NT2/D1 (cell line): ENCODE data around the gene BRICD5.

Experiments used
- DNase-seq: peaks from one replicate; pipeline ENCODE4 v3.0.0-alpha.2; 2011; ENCODE audit warnings: low read depth, low spot score
- H3K27me3 ChIP-seq: 2 replicates; pipeline ENCODE4 v1.6.0; 2011; ENCODE audit warnings: mild to moderate bottlenecking; ENCODE audit not compliant: insufficient read length, insufficient read depth
- H3K36me3 ChIP-seq: 2 replicates; pipeline ENCODE4 v1.6.1; 2011; ENCODE audit warnings: mild to moderate bottlenecking, low read length, mixed read lengths; ENCODE audit not compliant: insufficient read depth, insufficient read length
- H3K4me1 ChIP-seq: 2 replicates; pipeline ENCODE4 v1.5.1; 2011; ENCODE audit not compliant: insufficient read depth, insufficient read length
- H3K4me3 ChIP-seq: 2 replicates; pipeline ENCODE4 v1.5.1; 2011; ENCODE audit warnings: low read depth; ENCODE audit not compliant: insufficient read length
- H3K9ac ChIP-seq: 2 replicates; pipeline ENCODE4 v1.6.0; 2011; ENCODE audit warnings: low read depth; ENCODE audit not compliant: insufficient read length
- H3K9me3 ChIP-seq: 2 replicates; pipeline ENCODE4 v1.5.1; 2011; ENCODE audit warnings: mild to moderate bottlenecking, low read length; ENCODE audit not compliant: insufficient read depth
- SUZ12 ChIP-seq: IDR thresholded peaks from 2 replicates; pipeline ENCODE4 v1.6.1; 2011; ENCODE audit not compliant: insufficient read length, insufficient read depth; ENCODE audit errors: extremely low read depth
- YY1 ChIP-seq: IDR thresholded peaks from 2 replicates; pipeline ENCODE4 v1.6.1; 2011; ENCODE audit not compliant: insufficient read length, insufficient read depth
- ZNF274 ChIP-seq: IDR thresholded peaks from 2 replicates; pipeline ENCODE4 v1.6.1; 2011; ENCODE audit warnings: mild to moderate bottlenecking, low read depth, low read length

BRICD5 gene

DNA sequence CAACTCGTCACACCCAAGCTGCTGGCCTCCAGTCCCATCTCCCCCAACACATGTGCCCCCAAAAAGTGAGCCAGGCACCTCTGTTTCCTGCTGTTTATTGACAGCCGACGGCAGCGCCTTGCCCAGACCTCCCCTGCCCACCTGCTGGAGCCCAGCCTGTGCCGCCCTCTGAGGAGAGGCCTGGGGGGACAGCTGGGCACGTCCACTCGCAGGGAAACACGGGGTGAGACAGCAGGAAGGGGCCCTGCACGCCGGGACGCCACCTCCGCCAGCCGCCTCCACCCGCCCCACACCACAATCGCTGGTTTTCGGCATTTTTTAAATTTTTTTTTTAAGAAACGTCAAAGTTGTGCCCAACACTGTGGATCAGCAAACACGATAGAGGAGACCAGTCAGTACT lies 33.6 kb downstream of the BRICD5 start:
- no peak for DNase-seq
- no peak overlapping the region for H3K9ac ChIP-seq
- H3K9me3 ChIP-seq = no peaks in the 10 kb centered on the region
- H3K4me3 ChIP-seq = no peak overlapping the region
- no peak for TF ChIP-seq SUZ12
- TF ChIP-seq ZNF274 = no peak
- TF ChIP-seq YY1 = no peak
- no peaks in the 10 kb centered on the region for H3K27me3 ChIP-seq
- H3K4me1 ChIP-seq = peaks cover 10% of the 10 kb centered on the region
- H3K36me3 ChIP-seq = peaks cover 64% of the 10 kb centered on the region

DNA sequence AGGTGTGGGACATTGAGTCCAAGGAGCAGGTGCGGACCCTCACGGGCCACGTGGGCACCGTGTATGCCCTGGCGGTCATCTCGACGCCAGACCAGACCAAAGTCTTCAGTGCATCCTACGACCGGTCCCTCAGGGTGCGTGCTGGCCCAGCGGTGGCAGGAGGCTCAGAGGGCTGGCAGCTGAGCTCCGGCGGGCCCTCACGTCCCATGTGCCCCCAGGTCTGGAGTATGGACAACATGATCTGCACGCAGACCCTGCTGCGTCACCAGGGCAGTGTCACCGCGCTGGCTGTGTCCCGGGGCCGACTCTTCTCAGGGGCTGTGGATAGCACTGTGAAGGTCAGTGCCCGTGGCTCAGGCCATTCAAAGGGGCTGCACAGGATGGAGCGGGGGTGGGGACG lies 34.6 kb downstream of the BRICD5 start:
- no peak overlapping the region for H3K4me3 ChIP-seq
- H3K9me3 ChIP-seq = no peaks in the 10 kb centered on the region
- H3K36me3 ChIP-seq = peaks cover 69% of the 10 kb centered on the region
- DNase-seq = no peak
- H3K27me3 ChIP-seq = no peaks in the 10 kb centered on the region
- peaks cover 2% of the 10 kb centered on the region for H3K4me1 ChIP-seq
- TF ChIP-seq ZNF274 (no peak), YY1 (no peak), SUZ12 (no peak)
- H3K9ac ChIP-seq = no peak overlapping the region

DNA sequence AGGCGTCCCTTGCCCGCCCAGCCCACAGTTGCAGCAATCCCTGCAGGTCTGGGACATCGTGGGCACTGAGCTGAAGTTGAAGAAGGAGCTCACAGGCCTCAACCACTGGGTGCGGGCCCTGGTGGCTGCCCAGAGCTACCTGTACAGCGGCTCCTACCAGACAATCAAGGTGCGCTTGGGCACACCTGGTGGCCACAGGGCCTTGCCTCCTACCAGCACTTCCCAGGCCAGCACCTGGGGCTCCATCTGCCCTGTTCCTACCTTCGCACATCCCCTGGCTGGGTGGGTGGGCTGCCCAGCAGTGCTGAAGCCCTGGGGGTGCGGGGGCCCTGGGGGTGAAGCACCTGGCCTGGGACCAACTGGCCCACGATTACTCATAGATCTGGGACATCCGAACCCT lies 35.2 kb downstream of the BRICD5 start:
- Histone ChIP-seq H3K36me3 (peaks cover 75% of the 10 kb centered on the region), H3K9me3 (no peaks in the 10 kb centered on the region), H3K9ac (no peak overlapping the region), H3K4me1 (peaks cover 2% of the 10 kb centered on the region), H3K27me3 (no peaks in the 10 kb centered on the region), H3K4me3 (no peak overlapping the region)
- TF ChIP-seq SUZ12 (no peak), ZNF274 (no peak), YY1 (no peak)
- no peak for DNase-seq

DNA sequence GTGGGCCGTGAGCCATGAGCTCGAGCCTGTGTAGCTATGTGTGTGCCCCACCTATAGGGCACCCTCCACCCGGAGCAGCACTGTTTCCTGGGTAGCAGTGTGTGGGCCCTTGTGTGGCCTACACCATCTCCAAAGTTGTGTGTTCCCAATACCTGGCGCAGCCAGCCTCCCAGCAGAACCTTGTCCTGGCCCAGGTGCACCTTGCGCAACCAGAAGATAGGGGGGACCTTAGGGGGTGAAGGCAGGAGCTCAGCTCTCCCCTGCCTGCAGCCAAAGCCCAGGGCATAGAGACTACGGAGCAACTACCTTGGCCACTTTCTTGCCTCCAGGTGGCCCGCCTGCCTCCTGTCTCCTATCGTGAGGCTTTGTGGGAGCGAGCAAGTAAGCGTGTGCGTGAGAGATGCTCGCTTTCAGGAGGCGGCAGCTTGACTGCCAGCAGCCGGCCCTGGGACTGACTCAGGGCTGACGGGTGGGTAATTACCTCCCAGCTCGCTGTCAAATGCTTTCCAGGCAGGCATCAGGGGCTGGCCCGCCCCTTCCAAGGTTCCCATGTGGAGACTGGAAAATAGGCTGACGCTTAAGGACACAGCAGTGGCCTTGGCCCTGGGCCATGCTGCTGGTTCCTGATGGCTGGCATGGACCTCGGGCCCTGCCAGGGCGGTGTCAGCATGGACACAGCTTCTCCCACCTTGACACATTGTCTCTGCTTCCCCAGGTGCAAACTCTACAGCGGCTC lies 36.1 kb downstream of the BRICD5 start:
- DNase-seq = no peak
- TF ChIP-seq ZNF274 (no peak), YY1 (no peak), SUZ12 (no peak)
- H3K27me3 ChIP-seq = no peaks in the 10 kb centered on the region
- peaks cover 84% of the 10 kb centered on the region for H3K36me3 ChIP-seq
- H3K4me3 ChIP-seq = no peak overlapping the region
- peaks cover 4% of the 10 kb centered on the region for H3K4me1 ChIP-seq
- no peak overlapping the region for H3K9ac ChIP-seq
- H3K9me3 ChIP-seq = no peaks in the 10 kb centered on the region

DNA sequence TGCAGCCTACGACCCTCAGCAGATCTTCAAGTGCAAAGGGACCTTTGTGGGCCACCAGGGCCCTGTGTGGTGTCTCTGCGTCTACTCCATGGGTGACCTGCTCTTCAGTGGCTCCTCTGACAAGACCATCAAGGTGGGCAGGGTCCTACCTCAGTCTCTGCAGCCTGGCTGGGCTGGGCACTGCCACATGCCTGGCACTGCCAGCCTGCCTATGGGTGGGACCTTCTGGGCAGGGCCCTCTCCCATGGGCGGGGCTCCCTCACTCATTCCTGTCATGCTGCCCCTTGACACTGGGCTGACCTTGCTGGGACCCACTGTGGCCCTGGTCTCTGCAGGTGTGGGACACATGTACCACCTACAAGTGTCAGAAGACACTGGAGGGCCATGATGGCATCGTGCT lies 36.7 kb downstream of the BRICD5 start:
- Histone ChIP-seq H3K4me3 (no peak overlapping the region), H3K36me3 (peaks cover 90% of the 10 kb centered on the region), H3K9me3 (no peaks in the 10 kb centered on the region), H3K4me1 (peaks cover 6% of the 10 kb centered on the region), H3K9ac (no peak overlapping the region), H3K27me3 (no peaks in the 10 kb centered on the region)
- no peak for DNase-seq
- TF ChIP-seq ZNF274 = no peak
- no peak for TF ChIP-seq SUZ12
- TF ChIP-seq YY1 = no peak

DNA sequence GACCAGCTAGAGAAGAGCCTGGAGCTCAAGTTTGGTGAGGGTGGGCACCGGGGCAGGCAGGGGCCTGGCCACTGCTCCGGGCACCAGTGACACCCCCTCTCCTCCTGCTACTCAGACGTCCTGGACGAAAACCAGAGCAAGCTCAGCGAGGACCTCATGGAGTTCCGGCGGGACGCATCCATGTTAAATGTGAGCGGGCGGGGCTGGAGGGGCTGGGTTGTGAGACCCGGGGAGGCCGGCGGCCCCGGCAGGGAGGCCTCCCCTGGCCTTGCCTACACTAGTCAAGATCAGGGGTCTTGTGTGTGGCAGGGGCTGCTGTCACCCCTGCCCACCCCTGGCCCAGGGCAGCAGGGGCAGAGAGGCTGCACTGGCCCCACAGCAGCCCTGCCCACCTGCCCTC lies 37.3 kb downstream of the BRICD5 start:
- no peak overlapping the region for H3K9ac ChIP-seq
- peaks cover 94% of the 10 kb centered on the region for H3K36me3 ChIP-seq
- H3K4me3 ChIP-seq = no peak overlapping the region
- no peaks in the 10 kb centered on the region for H3K9me3 ChIP-seq
- no peaks in the 10 kb centered on the region for H3K27me3 ChIP-seq
- peaks cover 6% of the 10 kb centered on the region for H3K4me1 ChIP-seq
- TF ChIP-seq SUZ12 (no peak), YY1 (no peak), ZNF274 (no peak)
- no peak for DNase-seq

DNA sequence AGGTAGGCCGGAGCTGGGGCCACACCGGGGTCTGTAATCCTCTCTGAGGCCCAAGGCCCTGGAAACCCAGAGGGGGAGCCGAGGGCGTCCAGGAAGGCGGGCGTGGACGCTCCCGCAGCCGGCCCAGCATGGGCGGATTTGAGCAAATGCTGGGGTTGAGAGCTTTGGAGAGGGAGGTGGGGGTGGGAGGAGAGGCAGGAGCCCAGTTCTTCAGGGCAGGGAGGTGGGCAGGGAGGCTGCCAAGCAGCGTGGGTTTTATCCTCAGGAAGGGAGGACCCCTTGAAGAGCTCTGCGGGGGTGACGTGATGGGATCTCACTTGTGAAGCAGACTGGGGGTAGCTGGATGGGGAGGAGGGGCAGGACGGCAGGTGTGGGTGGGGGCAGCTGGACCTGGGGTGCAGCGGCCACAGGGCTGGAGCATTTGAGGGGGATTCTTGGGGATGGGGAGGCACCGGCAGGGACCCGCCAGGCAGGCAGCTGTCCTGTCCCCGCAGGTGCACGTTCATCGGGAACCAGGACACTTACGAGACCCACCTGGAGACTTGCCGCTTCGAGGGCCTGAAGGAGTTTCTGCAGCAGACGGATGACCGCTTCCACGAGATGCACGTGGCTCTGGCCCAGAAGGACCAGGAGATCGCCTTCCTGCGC lies 37.9 kb downstream of the BRICD5 start:
- TF ChIP-seq YY1 (no peak), SUZ12 (no peak), ZNF274 (no peak)
- no peak overlapping the region for H3K4me3 ChIP-seq
- no peak for DNase-seq
- H3K9me3 ChIP-seq = no peaks in the 10 kb centered on the region
- H3K27me3 ChIP-seq = no peaks in the 10 kb centered on the region
- H3K9ac ChIP-seq = no peak overlapping the region
- peaks cover 94% of the 10 kb centered on the region for H3K36me3 ChIP-seq
- H3K4me1 ChIP-seq = peaks cover 10% of the 10 kb centered on the region
